PC-9 (cell line): ENCODE measurements around the gene TTYH1. TPM values are rescaled to one million over a fixed set of nuclear protein-coding genes. Genes with fewer than 3 reads are reported as not detected.

Source experiments
- BruUV-seq: library from RNA; stranded (reverse); fragments of 400-500 nt; replicated peaks from 2 replicates; lab custom pipeline; 2021; lab: Mats Ljungman, UMichigan
- CTCF ChIA-PET: fragments of 300-600 bp; sonication (Branson Sonifier 250); formaldehyde crosslinking; loops from one replicate; lab custom pipeline; 2022; ENCODE audit warnings: antibody characterized with exemption; lab: Charles Lee
- POLR2A ChIA-PET: fragments of 300-600 bp; sonication (Branson Sonifier 250); formaldehyde crosslinking; loops from one replicate; lab custom pipeline; 2022; ENCODE audit warnings: antibody characterized with exemption; ENCODE audit not compliant: unreplicated experiment; lab: Charles Lee
- DNase-seq, 2 experiments: peaks; one replicate each; pipeline versions ENCODE4 v3.0.0 to v3.0.0-alpha.2; 2015 to 2022; ENCODE audit warnings: mixed read lengths in 1 of 2
- H2AFZ ChIP-seq: fragments of 200-600 bp; sonication (generic); 2 replicates; pipeline ENCODE4 v1.8.1; 2017; ENCODE audit warnings: antibody characterized with exemption
- H3F3A ChIP-seq: fragments of 200-600 bp; sonication (generic); 2 replicates; pipeline ENCODE4 v1.8.1; 2017; ENCODE audit warnings: antibody characterized with exemption, mild to moderate bottlenecking, low read depth; ENCODE audit not compliant: insufficient read depth
- H3K27ac ChIP-seq: fragments of 200-600 bp; sonication (generic); 2 replicates; pipeline ENCODE4 v1.6.1; 2016; ENCODE audit warnings: mixed run types
- H3K27me3 ChIP-seq: fragments of 200-600 bp; sonication (generic); 2 replicates; pipeline ENCODE4 v1.6.1; 2016; ENCODE audit warnings: low read depth, mixed run types; ENCODE audit not compliant: insufficient read depth
- H3K36me3 ChIP-seq: fragments of 200-600 bp; sonication (generic); 2 replicates; pipeline ENCODE4 v1.6.1; 2016; ENCODE audit warnings: low read depth, mixed run types
- H3K4me1 ChIP-seq: fragments of 200-600 bp; sonication (generic); replicated peaks from 2 replicates; pipeline ENCODE4 v1.6.1; 2016; ENCODE audit warnings: mixed run types; ENCODE audit not compliant: insufficient read depth
- H3K4me2 ChIP-seq: fragments of 200-600 bp; sonication (generic); 2 replicates; pipeline ENCODE4 v1.6.1; 2017; ENCODE audit warnings: mixed run types
- H3K4me3 ChIP-seq: fragments of 200-600 bp; sonication (generic); 2 replicates; pipeline ENCODE4 v1.6.1; 2016; ENCODE audit warnings: mixed run types
- H3K79me2 ChIP-seq: fragments of 200-600 bp; sonication (generic); 2 replicates; pipeline ENCODE4 v1.6.1; 2017; ENCODE audit warnings: low read depth, mixed run types
- H3K9me2 ChIP-seq: fragments of 200-600 bp; sonication (generic); 2 replicates; pipeline ENCODE4 v1.8.1; 2017; ENCODE audit warnings: mild to moderate bottlenecking; ENCODE audit not compliant: insufficient read depth
- H3K9me3 ChIP-seq: fragments of 200-600 bp; sonication (generic); 2 replicates; pipeline ENCODE4 v1.8.1; 2016; ENCODE audit warnings: low read depth; ENCODE audit not compliant: insufficient read depth
- H4K20me1 ChIP-seq: fragments of 200-600 bp; sonication (generic); 2 replicates; pipeline ENCODE4 v1.8.1; 2017; ENCODE audit not compliant: insufficient read depth
- CTCF ChIP-seq: fragments of 200-600 bp; sonication (generic); conservative IDR thresholded peaks from 2 replicates; pipeline ENCODE4 v1.6.1; 2017; ENCODE audit warnings: mixed run types, antibody characterized with exemption, mild to moderate bottlenecking, moderate library complexity
- EZH2 ChIP-seq: fragments of 200-600 bp; sonication (generic); IDR thresholded peaks from 2 replicates; pipeline ENCODE4 v1.8.0; 2017; ENCODE audit warnings: antibody characterized with exemption, low read depth
- intact Hi-C: fragments of 100-400 bp; cut with micrococcal nuclease; formaldehyde crosslinking; loops from one replicate; pipeline ENCODE4 v1.10.0; 2022; ENCODE audit not compliant: unreplicated experiment
- total RNA-seq: library from RNA; stranded (reverse); gene quantifications from 2 replicates; pipeline ENCODE4 v1.2.3, GENCODE V29; 2021

Gene TTYH1
- total RNA-seq, 1 experiment from 2014 or later, result 1.6 TPM

GRCh38 chr19:54405628-54406027 lies 9.6 kb upstream of the TTYH1 start:
- Histone ChIP-seq H3K27ac (no peak overlapping the region), H3K36me3 (no peaks in the 10 kb centered on the region), H3K4me3 (no peak overlapping the region), H4K20me1 (no peaks in the 10 kb centered on the region), H3F3A (peaks cover 4% of the 10 kb centered on the region; the same call in 1 of the 2 replicates), H3K4me2 (no peak overlapping the region), H3K9me3 (no peaks in the 10 kb centered on the region), H3K9me2 (no peaks in the 10 kb centered on the region), H3K27me3 (peaks cover 27% of the 10 kb centered on the region), H3K4me1 (no peaks in the 10 kb centered on the region), H3K79me2 (no peaks in the 10 kb centered on the region), H2AFZ (no peak overlapping the region)
- DNase-seq, result no peak
- BruUV-seq, result no TSS peak
- ChIA-PET CTCF (no interaction called here), POLR2A (no interaction called here)
- intact Hi-C loops, result no loop called here
- TF ChIP-seq CTCF, result no peak
- no peak for TF ChIP-seq EZH2

GRCh38 chr19:54407780-54408179 lies 7.5 kb upstream of the TTYH1 start:
- Histone ChIP-seq H3F3A (peaks cover 4% of the 10 kb centered on the region; the same call in 1 of the 2 replicates), H2AFZ (no peak overlapping the region), H3K36me3 (no peaks in the 10 kb centered on the region), H3K9me2 (no peaks in the 10 kb centered on the region), H3K27ac (no peak overlapping the region), H3K9me3 (no peaks in the 10 kb centered on the region), H3K27me3 (peaks cover 44% of the 10 kb centered on the region), H4K20me1 (no peaks in the 10 kb centered on the region), H3K79me2 (no peaks in the 10 kb centered on the region), H3K4me3 (no peak overlapping the region), H3K4me2 (no peak overlapping the region), H3K4me1 (no peaks in the 10 kb centered on the region)
- POLR2A ChIA-PET, result no interaction called here
- intact Hi-C loops, result no loop called here
- CTCF ChIA-PET, result no interaction called here
- no peak for TF ChIP-seq EZH2
- TF ChIP-seq CTCF, result no peak
- DNase-seq, result no peak
- no TSS peak for BruUV-seq

- no peaks in the 10 kb centered on the region for H3K9me3 ChIP-seq
- no peak overlapping the region for H3K4me3 ChIP-seq
- H3K36me3 ChIP-seq, result no peaks in the 10 kb centered on the region
- no peak overlapping the region for H3K4me2 ChIP-seq
- H3K27ac ChIP-seq, result no peak overlapping the region
- H4K20me1 ChIP-seq, result no peaks in the 10 kb centered on the region
- peaks cover 44% of the 10 kb centered on the region for H3K27me3 ChIP-seq
- intact Hi-C loops, result no loop called here
- BruUV-seq, result no TSS peak
- H3F3A ChIP-seq, result peaks cover 4% of the 10 kb centered on the region; the same call in 1 of the 2 replicates
- no peaks in the 10 kb centered on the region for H3K4me1 ChIP-seq
- H3K79me2 ChIP-seq, result no peaks in the 10 kb centered on the region
- ChIA-PET CTCF (no interaction called here), POLR2A (no interaction called here)
- H2AFZ ChIP-seq, result no peak overlapping the region
- no peaks in the 10 kb centered on the region for H3K9me2 ChIP-seq
- TF ChIP-seq CTCF (no peak), EZH2 (no peak)
- DNase-seq, result no peak
Observed at GRCh38 chr19:54408456-54409026, 6.7 kb upstream of the TTYH1 start.
